ENCODE data around the gene HOXA3.

- no peak for TF ChIP-seq CTCF (IDR thresholded peaks at IDR 0.05; ENCODE audit: low read length)
- TF ChIP-seq EZH2 (optimal IDR thresholded peaks at IDR 0.05; ENCODE audit: low read depth, low read length) = no peak
- TF ChIP-seq EZH2phosphoT487 (IDR thresholded peaks at IDR 0.05; ENCODE audit: low read length) = no peak
These were observed 14.6 kb downstream of the HOXA3 start for GRCh38 chr7:27137640-27138315.

Data from MM.1S (cell line).